Heart left ventricle (tissue), 13 donors: ENCODE results near the gene ECHS1.

ENCODE experiments used
- POLR2A ChIP-seq, 2 donors: fragments of 450-650 bp; IDR thresholded peaks; one replicate each; pipeline ENCODE4 v1.6.1; 2017; ENCODE audit warnings: antibody characterized with exemption in 2 of 2, mild to moderate bottlenecking in 2 of 2, moderate library complexity in 2 of 2
- TF ChIP-seq, protein P1 (sequence below), 12 donors: fragments of 200-600 bp; sonication (generic) in 4 of 12; IDR thresholded peaks; one replicate each; pipeline versions ENCODE4 v1.5.0 to v1.8.0; 2018 to 2022; ENCODE audit warnings: antibody characterized with exemption in 12 of 12, mild to moderate bottlenecking in 5 of 12
- donor health status: ischemic (EF 13 %, LVEDD 7.1; RV severe dilation, severe dysfunction).
- donor health status: DM: no; HTN: yes; CAD: no.
- donor health status: DM: no; HTN: no; CAD: no.
- donor health status: ischemic (EF 25% LVEDD 6.9; RV normal size, moderate dysfunction).
- donor health status: ischemic (EF 25% LVEDD 5.7; RV mildly dilated, moderate dysfunction).
- donor health status: ischemic (EF 35%, LVEDD 5.7; RV mildly dilated, moderate dysfunction).
- donor health status: nonischemic (EF 11% LVEDD 7.7; RV severe dilation, severe dysfunction).
- donor health status: DM: yes; HTN: yes; CAD: no.
- donor health status: PGD.
- donor health status: ischemic (EF 29% LVEDD 5.4; RV normal size, mild dysfunction).
- donor health status: nonischemic (EF 23%, LVEDD 6.1; RV moderate dilation, normal function).

DNA sequence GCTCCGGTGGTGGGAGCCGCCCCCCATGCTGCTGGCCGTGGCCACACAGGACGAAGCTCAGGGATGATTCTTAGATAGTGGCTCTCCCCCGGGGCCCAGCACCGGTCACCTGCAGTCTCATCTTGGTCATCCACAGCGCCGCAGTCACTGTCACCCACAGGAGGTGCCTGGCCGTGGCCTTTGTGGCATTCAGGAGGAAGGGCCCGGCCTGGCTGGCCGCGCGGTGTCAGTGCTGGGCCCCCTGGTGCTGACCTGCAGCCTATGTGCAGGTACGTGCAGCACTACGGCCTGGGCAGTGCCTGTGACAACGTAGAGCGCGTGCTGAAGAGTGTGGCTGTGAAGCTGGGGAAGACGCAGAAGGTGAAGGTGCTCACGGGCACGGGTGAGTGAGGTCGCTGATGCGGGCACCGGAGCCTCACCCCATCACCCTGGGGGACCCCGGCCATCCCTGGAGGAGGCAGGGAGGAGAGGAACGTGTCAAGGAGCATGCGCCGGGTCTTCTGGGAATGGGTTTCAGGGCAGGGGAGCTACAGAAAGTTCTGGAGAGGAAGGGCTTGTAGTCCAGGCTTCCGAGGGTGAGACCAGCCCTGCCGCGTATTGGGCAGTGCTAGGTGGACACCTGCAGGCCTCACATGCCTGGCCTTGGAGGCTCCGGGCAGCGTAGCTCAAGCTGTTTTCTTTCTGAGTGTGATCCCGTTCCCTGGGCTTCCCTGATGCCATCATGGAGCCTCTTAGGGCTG is 46.2 kb upstream of the ECHS1 start:
- TF ChIP-seq, protein P1, sequence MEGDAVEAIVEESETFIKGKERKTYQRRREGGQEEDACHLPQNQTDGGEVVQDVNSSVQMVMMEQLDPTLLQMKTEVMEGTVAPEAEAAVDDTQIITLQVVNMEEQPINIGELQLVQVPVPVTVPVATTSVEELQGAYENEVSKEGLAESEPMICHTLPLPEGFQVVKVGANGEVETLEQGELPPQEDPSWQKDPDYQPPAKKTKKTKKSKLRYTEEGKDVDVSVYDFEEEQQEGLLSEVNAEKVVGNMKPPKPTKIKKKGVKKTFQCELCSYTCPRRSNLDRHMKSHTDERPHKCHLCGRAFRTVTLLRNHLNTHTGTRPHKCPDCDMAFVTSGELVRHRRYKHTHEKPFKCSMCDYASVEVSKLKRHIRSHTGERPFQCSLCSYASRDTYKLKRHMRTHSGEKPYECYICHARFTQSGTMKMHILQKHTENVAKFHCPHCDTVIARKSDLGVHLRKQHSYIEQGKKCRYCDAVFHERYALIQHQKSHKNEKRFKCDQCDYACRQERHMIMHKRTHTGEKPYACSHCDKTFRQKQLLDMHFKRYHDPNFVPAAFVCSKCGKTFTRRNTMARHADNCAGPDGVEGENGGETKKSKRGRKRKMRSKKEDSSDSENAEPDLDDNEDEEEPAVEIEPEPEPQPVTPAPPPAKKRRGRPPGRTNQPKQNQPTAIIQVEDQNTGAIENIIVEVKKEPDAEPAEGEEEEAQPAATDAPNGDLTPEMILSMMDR (IDR thresholded peaks at IDR 0.05), result no peak
- no peak for TF ChIP-seq POLR2A (IDR thresholded peaks at IDR 0.05)
